Osteocyte (in vitro differentiated cells): ENCODE data around the gene MRGPRF. TPM values are rescaled to one million over a fixed set of nuclear protein-coding genes. Genes with fewer than 3 reads are reported as not detected.
A peak's percentile ranks its signal among the peaks of the same experiment; 100 is the strongest.

Source experiments
- DNase-seq: peaks from one replicate; pipeline ENCODE4 v3.0.0; 2021; ENCODE audit warnings: mixed read lengths; ENCODE audit not compliant: unreplicated experiment; ENCODE audit errors: extremely low spot score
- H3K27ac Mint-ChIP-seq: one replicate; pipeline ENCODE4 v1.8.0; 2021; ENCODE audit warnings: mild to moderate bottlenecking, mixed read lengths; ENCODE audit not compliant: unreplicated experiment
- H3K27me3 Mint-ChIP-seq: one replicate; pipeline ENCODE4 v1.8.0; 2021; ENCODE audit warnings: mixed read lengths; ENCODE audit not compliant: unreplicated experiment
- H3K36me3 Mint-ChIP-seq: one replicate; pipeline ENCODE4 v1.8.0; 2021; ENCODE audit warnings: mixed read lengths; ENCODE audit not compliant: unreplicated experiment
- H3K4me1 Mint-ChIP-seq: one replicate; pipeline ENCODE4 v1.8.0; 2021; ENCODE audit warnings: mixed read lengths; ENCODE audit not compliant: unreplicated experiment
- H3K4me3 Mint-ChIP-seq: one replicate; pipeline ENCODE4 v1.8.0; 2021; ENCODE audit warnings: mild to moderate bottlenecking, moderate library complexity, mixed read lengths; ENCODE audit not compliant: unreplicated experiment
- H3K9me3 Mint-ChIP-seq: one replicate; pipeline ENCODE4 v1.8.0; 2021; ENCODE audit warnings: mixed read lengths; ENCODE audit not compliant: unreplicated experiment
- CTCF ChIP-seq: fragments of 200-600 bp; sonication (generic); IDR thresholded peaks from 2 replicates; pipeline ENCODE4 v1.5.0; 2021; ENCODE audit warnings: antibody characterized with exemption, mild to moderate bottlenecking, moderate library complexity
- total RNA-seq: library from RNA; stranded (reverse); gene quantifications from 2 replicates; pipeline ENCODE4 v1.2.1, GENCODE V29; 2021

The MRGPRF gene
- total RNA-seq, 1 donor from 2014 or later: 7.0 TPM

GRCh38 chr11:68973219-68973618, 39.8 kb downstream of the MRGPRF start:
- Mint-ChIP-seq H3K9me3 (no peaks in the 10 kb centered on the region), H3K4me3 (no peak overlapping the region), H3K36me3 (no peaks in the 10 kb centered on the region), H3K27me3 (peaks cover 47% of the 10 kb centered on the region), H3K4me1 (peaks cover 7% of the 10 kb centered on the region), H3K27ac (no peak overlapping the region)
- TF ChIP-seq CTCF: no peak
- peak; percentile 15 for DNase-seq

DNA sequence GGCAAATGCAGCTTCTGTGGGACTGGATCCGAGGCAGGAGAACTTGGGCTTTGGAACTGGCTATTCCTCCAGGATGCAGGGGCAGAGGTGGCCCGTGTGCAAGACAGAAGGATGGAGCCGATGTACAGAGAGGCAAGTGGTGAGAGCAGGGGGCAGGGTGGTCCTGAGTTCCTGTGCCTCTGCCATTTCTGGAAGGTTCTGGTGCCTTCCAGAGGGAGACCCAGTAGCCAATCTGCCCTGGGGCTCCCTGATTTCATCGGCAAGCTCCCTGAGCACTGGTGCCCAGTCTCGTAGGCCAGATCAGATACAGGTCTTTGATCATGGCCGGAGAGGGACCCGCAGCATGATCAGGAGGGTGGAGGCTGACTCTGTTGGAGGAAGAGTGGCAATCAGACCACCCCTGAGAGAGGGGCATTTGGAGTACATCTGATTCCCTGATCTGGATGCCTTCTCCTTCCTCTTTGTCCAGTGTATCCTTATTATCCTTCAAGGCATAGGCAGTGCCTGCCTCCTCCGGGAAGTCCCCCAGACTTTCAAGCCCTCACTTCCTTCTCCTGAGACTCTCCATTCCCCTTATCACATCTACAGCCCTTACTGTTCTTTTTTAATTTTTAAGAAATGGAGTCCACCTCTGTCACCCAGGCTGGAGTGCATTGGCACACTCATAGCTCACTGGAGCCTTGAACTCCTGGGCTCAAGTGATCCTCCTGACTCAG, 42.0 kb downstream of the MRGPRF start:
- H3K36me3 Mint-ChIP-seq: no peaks in the 10 kb centered on the region
- no peaks in the 10 kb centered on the region for H3K9me3 Mint-ChIP-seq
- no peak for DNase-seq
- no peak overlapping the region for H3K27ac Mint-ChIP-seq
- no peak overlapping the region for H3K4me3 Mint-ChIP-seq
- no peak for TF ChIP-seq CTCF
- H3K4me1 Mint-ChIP-seq: peaks cover 3% of the 10 kb centered on the region
- peaks cover 36% of the 10 kb centered on the region for H3K27me3 Mint-ChIP-seq

- TF ChIP-seq CTCF: no peak
- peaks cover 36% of the 10 kb centered on the region for H3K27me3 Mint-ChIP-seq
- DNase-seq: peak; percentile 63
- H3K27ac Mint-ChIP-seq: no peak overlapping the region
- no peak overlapping the region for H3K4me3 Mint-ChIP-seq
- no peaks in the 10 kb centered on the region for H3K36me3 Mint-ChIP-seq
- no peaks in the 10 kb centered on the region for H3K9me3 Mint-ChIP-seq
- H3K4me1 Mint-ChIP-seq: peaks cover 3% of the 10 kb centered on the region
Measured at GRCh38 chr11:68969386-68969785, 43.7 kb downstream of the MRGPRF start.

DNA sequence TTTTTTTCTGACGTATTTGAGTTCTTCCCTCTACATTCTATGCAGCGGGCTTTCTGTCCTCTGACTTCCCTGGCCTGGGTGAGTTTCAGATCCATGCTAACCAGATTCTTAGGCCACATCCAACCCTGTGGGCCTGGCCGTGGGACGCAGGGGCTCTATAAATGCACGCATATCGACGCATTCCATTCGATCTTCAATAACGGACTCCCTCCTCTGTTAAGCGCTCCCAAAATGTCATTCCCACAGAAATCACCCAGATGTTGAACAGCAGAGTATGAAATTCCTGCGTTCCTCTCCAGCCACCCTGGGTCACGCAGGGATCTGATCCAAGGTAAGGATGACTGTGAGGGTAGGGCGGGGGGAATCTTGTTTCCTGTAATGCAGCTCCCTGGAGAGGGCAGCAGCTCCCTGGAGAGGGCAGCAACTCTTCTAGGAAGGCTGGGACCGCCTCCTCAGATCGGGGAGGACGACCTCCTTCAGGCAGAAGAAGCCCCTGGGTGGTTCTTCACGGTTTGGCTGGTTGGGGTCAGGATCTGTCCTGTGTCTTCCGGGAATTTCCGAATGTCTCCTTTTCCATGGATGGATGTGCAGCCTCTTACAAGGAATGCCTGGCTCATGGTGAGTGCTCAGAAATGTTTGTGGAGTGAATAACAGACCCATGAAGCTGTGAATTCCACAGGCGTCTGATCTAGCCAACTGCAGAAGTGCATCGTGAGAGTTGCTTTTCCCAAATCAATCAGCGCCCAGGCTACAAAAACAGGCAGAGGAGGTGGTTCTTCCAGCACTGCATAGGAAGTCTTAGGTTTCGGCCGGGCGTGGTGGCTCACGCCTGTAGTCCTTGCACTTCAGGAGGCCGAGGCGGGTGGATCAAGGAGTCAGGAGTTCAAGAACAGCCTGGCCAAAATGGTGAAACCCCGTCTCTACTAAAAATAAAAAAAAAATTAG, 44.5 kb downstream of the MRGPRF start:
- peak; percentile 70 for DNase-seq
- H3K27ac Mint-ChIP-seq: no peak overlapping the region
- H3K4me1 Mint-ChIP-seq: peaks cover 3% of the 10 kb centered on the region
- TF ChIP-seq CTCF: no peak
- no peaks in the 10 kb centered on the region for H3K9me3 Mint-ChIP-seq
- H3K4me3 Mint-ChIP-seq: no peak overlapping the region
- H3K27me3 Mint-ChIP-seq: peaks cover 38% of the 10 kb centered on the region
- H3K36me3 Mint-ChIP-seq: no peaks in the 10 kb centered on the region
